Activated CD4-positive, alpha-beta T cell treated with anti-CD3 and anti-CD28 coated beads for 48 hours (primary cell): ENCODE measurements around the gene GALK1.
A peak's percentile ranks its signal among the peaks of the same experiment; 100 is the strongest.
"Not testable (repeated sequence)": the region's sequence is repeated elsewhere in the genome, so short reads cannot be mapped to it uniquely, and the experiment has no call there.

Source experiments
- DNase-seq: peaks from one replicate; pipeline ENCODE4 v3.0.0-alpha.2; 2020

The GALK1 gene

GRCh38 chr17:75764711-75765421 lies at the start of gene GALK1:
Gene GALK1 (minus strand): TSS chr17:75765192. CDS start chr17:75765136, 56 bp downstream.
- peak; percentile 81 for DNase-seq

GRCh38 chr17:75814021-75814395 lies 49.0 kb upstream of the GALK1 start:
- no peak for DNase-seq

- no peak for DNase-seq
Observed at GRCh38 chr17:75813081-75814020, 48.4 kb upstream of the GALK1 start.

GRCh38 chr17:75812096-75813013 lies 47.4 kb upstream of the GALK1 start:
- DNase-seq = no peak

GRCh38 chr17:75811174-75811573 lies 46.2 kb upstream of the GALK1 start:
- no peak for DNase-seq

- not testable (repeated sequence) for DNase-seq
Observed at GRCh38 chr17:75810756-75811155, 45.8 kb upstream of the GALK1 start.

- DNase-seq = no peak
Observed at GRCh38 chr17:75810216-75810615, 45.2 kb upstream of the GALK1 start.

- DNase-seq = no peak
Observed at GRCh38 chr17:75809631-75810111, 44.7 kb upstream of the GALK1 start.

- no peak for DNase-seq
Observed at GRCh38 chr17:75808905-75809621, 44.1 kb upstream of the GALK1 start.

- DNase-seq = no peak
Observed at GRCh38 chr17:75808549-75808904, 43.5 kb upstream of the GALK1 start.

- no peak for DNase-seq
Observed at GRCh38 chr17:75807861-75808260, 42.9 kb upstream of the GALK1 start.

- DNase-seq = no peak
Observed at GRCh38 chr17:75806822-75807500, 42.0 kb upstream of the GALK1 start.

- no peak for DNase-seq
Observed at GRCh38 chr17:75803883-75804282, 38.9 kb upstream of the GALK1 start.

GRCh38 chr17:75799402-75799801 lies 34.4 kb upstream of the GALK1 start:
- DNase-seq = no peak

GRCh38 chr17:75795820-75796607 lies 31.0 kb upstream of the GALK1 start:
- DNase-seq = no peak

GRCh38 chr17:75793460-75793859 lies 28.5 kb upstream of the GALK1 start:
- DNase-seq = no peak

GRCh38 chr17:75791254-75791653 lies 26.3 kb upstream of the GALK1 start:
- DNase-seq = no peak

GRCh38 chr17:75785016-75785890 lies 20.3 kb upstream of the GALK1 start:
- DNase-seq = peak; percentile 93

- peak; percentile 96 for DNase-seq
Observed at GRCh38 chr17:75784473-75785015, 19.6 kb upstream of the GALK1 start, which contains the start of gene UNK. Gene UNK (plus strand): TSS chr17:75784806. CDS start chr17:75784881, 75 bp downstream.
